Measurements from ENCODE around the gene ZNF579. TPM values are rescaled to one million over a fixed set of nuclear protein-coding genes. Genes with fewer than 3 reads are reported as not detected.

The ZNF579 gene
- total RNA-seq, 1 donor from 2014 or later, result 2.1 TPM

GRCh38 chr19:55624109-55625003 is 43.7 kb upstream of the ZNF579 start, which contains the start of gene ZNF784:
TSS of gene ZNF784 (minus strand) at chr19:55624566. CDS start at chr19:55624561, 5 bp downstream.
- peaks cover 25% of the 10 kb centered on the region for H3F3A ChIP-seq (ENCODE audit: low read depth)
- peak within 1 kb of the TSS; percentile 84 for H3K9ac ChIP-seq
- TF ChIP-seq EZH2 (IDR thresholded peaks at IDR 0.05) (no peak), EZH2phosphoT487 (IDR thresholded peaks at IDR 0.05) (no peak), CTCF (IDR thresholded peaks at IDR 0.05) (no peak)
- peaks cover 12% of the 10 kb centered on the region for H3K79me2 ChIP-seq (ENCODE audit: low read depth)
- peaks cover 7% of the 10 kb centered on the region for H3K36me3 Mint-ChIP-seq
- H2AFZ ChIP-seq (replicated peaks), result peak within 1 kb of the TSS; percentile 78
- no peaks in the 10 kb centered on the region for H3K9me3 ChIP-seq (ENCODE audit: low read depth)
- peaks cover 5% of the 10 kb centered on the region for H3K4me1 ChIP-seq
- H3K4me2 ChIP-seq, result peak within 1 kb of the TSS; percentile 77
- DNase-seq (ENCODE audit: low spot score), result peak; percentile 98
- H3K27ac Mint-ChIP-seq, result peak within 1 kb of the TSS; percentile 93
- H3K27me3 Mint-ChIP-seq (ENCODE audit: insufficient read depth, low read depth), result peaks cover 2% of the 10 kb centered on the region
- H4K20me1 ChIP-seq (ENCODE audit: low read depth), result peaks cover 12% of the 10 kb centered on the region
- H3K27me3 ChIP-seq, result no peaks in the 10 kb centered on the region
- H3K27ac ChIP-seq, result peak within 1 kb of the TSS; percentile 96
- peak within 1 kb of the TSS; percentile 80 for H3K4me3 ChIP-seq
- H3K9me3 Mint-ChIP-seq, result no peaks in the 10 kb centered on the region
- peak within 1 kb of the TSS; percentile 90 for H3K4me3 Mint-ChIP-seq
- H3K4me1 Mint-ChIP-seq, result peaks cover 20% of the 10 kb centered on the region
- H3K36me3 ChIP-seq, result no peaks in the 10 kb centered on the region

- H3K4me1 ChIP-seq, result peaks cover 5% of the 10 kb centered on the region
- peak overlapping the region; percentile 33 for H3K4me2 ChIP-seq
- H3K27me3 ChIP-seq, result no peaks in the 10 kb centered on the region
- Mint-ChIP-seq H3K27me3 (ENCODE audit: insufficient read depth, low read depth) (peaks cover 2% of the 10 kb centered on the region), H3K4me1 (peaks cover 23% of the 10 kb centered on the region), H3K4me3 (peak overlapping the region; percentile 90), H3K27ac (no peak overlapping the region), H3K36me3 (peaks cover 7% of the 10 kb centered on the region), H3K9me3 (no peaks in the 10 kb centered on the region)
- no peaks in the 10 kb centered on the region for H3K9me3 ChIP-seq (ENCODE audit: low read depth)
- peaks cover 26% of the 10 kb centered on the region for H3F3A ChIP-seq (ENCODE audit: low read depth)
- H2AFZ ChIP-seq (replicated peaks), result no peak overlapping the region
- peaks cover 12% of the 10 kb centered on the region for H4K20me1 ChIP-seq (ENCODE audit: low read depth)
- H3K79me2 ChIP-seq (ENCODE audit: low read depth), result peaks cover 12% of the 10 kb centered on the region
- TF ChIP-seq EZH2 (IDR thresholded peaks at IDR 0.05), result no peak
- no peak for TF ChIP-seq EZH2phosphoT487 (IDR thresholded peaks at IDR 0.05)
- TF ChIP-seq CTCF (IDR thresholded peaks at IDR 0.05), result no peak
- no peak overlapping the region for H3K27ac ChIP-seq
- no peak for DNase-seq (ENCODE audit: low spot score)
- peak overlapping the region; percentile 80 for H3K4me3 ChIP-seq
- H3K36me3 ChIP-seq, result no peaks in the 10 kb centered on the region
- no peak overlapping the region for H3K9ac ChIP-seq
These were observed 42.9 kb upstream of the ZNF579 start for GRCh38 chr19:55623561-55623960.

- no peaks in the 10 kb centered on the region for H3K9me3 Mint-ChIP-seq
- H3K27ac ChIP-seq, result no peak overlapping the region
- H3K27ac Mint-ChIP-seq, result no peak overlapping the region
- peaks cover 12% of the 10 kb centered on the region for H4K20me1 ChIP-seq (ENCODE audit: low read depth)
- peaks cover 9% of the 10 kb centered on the region for H3K36me3 Mint-ChIP-seq
- no peak overlapping the region for H3K9ac ChIP-seq
- H3F3A ChIP-seq (ENCODE audit: low read depth), result peaks cover 26% of the 10 kb centered on the region
- peak overlapping the region; percentile 50 for H3K4me3 Mint-ChIP-seq
- H3K4me3 ChIP-seq, result no peak overlapping the region
- H2AFZ ChIP-seq (replicated peaks), result no peak overlapping the region
- TF ChIP-seq EZH2phosphoT487 (IDR thresholded peaks at IDR 0.05) (no peak), EZH2 (IDR thresholded peaks at IDR 0.05) (no peak), CTCF (IDR thresholded peaks at IDR 0.05) (no peak)
- H3K27me3 Mint-ChIP-seq (ENCODE audit: insufficient read depth, low read depth), result peaks cover 2% of the 10 kb centered on the region
- no peak for DNase-seq (ENCODE audit: low spot score)
- peaks cover 5% of the 10 kb centered on the region for H3K4me1 ChIP-seq
- H3K9me3 ChIP-seq (ENCODE audit: low read depth), result no peaks in the 10 kb centered on the region
- no peak overlapping the region for H3K4me2 ChIP-seq
- no peaks in the 10 kb centered on the region for H3K36me3 ChIP-seq
- peaks cover 12% of the 10 kb centered on the region for H3K79me2 ChIP-seq (ENCODE audit: low read depth)
- no peaks in the 10 kb centered on the region for H3K27me3 ChIP-seq
- H3K4me1 Mint-ChIP-seq, result peaks cover 24% of the 10 kb centered on the region
These were observed 42.5 kb upstream of the ZNF579 start for GRCh38 chr19:55623130-55623529.

Data from neural progenitor cell (in vitro differentiated cells).